Stomach smooth muscle (tissue), 2 donors: ENCODE results near the gene RPS18.
A peak's percentile ranks its signal among the peaks of the same experiment; 100 is the strongest.
"Not testable (repeated sequence)": the region's sequence is repeated elsewhere in the genome, so short reads cannot be mapped to it uniquely, and the experiment has no call there.

Experiments
- H3K27ac ChIP-seq: one replicate; pipeline ENCODE4 v1.7.0; 2013; ENCODE audit warnings: mild to moderate bottlenecking, low read length, inconsistent platforms
- H3K27me3 ChIP-seq, 2 donors: one replicate each; pipeline ENCODE4 v1.7.0; 2013; ENCODE audit warnings: low read length in 2 of 2; ENCODE audit not compliant: insufficient read depth in 2 of 2, control insufficient read depth in 1 of 2
- H3K36me3 ChIP-seq, 2 donors: one replicate each; pipeline ENCODE4 v1.7.0; 2013; ENCODE audit warnings: low read length in 2 of 2; ENCODE audit not compliant: control insufficient read depth in 2 of 2, insufficient read depth in 2 of 2
- H3K4me1 ChIP-seq: one replicate; pipeline ENCODE4 v1.7.0; 2013; ENCODE audit warnings: low read length; ENCODE audit not compliant: control insufficient read depth, insufficient read depth
- H3K4me3 ChIP-seq, 2 donors: one replicate each; pipeline ENCODE4 v1.7.0; 2013; ENCODE audit warnings: low read length in 2 of 2
- H3K9ac ChIP-seq, 2 donors: one replicate each; pipeline ENCODE4 v1.7.0; 2013; ENCODE audit warnings: low read length in 2 of 2, mild to moderate bottlenecking in 1 of 2
- H3K9me3 ChIP-seq, 2 donors: one replicate each; pipeline ENCODE4 v1.7.0; 2013; ENCODE audit warnings: low read length in 2 of 2; ENCODE audit not compliant: control insufficient read depth in 2 of 2
- donor health status: healthy.
- donor health status: Pancreatic carcinoma.

The RPS18 gene

DNA sequence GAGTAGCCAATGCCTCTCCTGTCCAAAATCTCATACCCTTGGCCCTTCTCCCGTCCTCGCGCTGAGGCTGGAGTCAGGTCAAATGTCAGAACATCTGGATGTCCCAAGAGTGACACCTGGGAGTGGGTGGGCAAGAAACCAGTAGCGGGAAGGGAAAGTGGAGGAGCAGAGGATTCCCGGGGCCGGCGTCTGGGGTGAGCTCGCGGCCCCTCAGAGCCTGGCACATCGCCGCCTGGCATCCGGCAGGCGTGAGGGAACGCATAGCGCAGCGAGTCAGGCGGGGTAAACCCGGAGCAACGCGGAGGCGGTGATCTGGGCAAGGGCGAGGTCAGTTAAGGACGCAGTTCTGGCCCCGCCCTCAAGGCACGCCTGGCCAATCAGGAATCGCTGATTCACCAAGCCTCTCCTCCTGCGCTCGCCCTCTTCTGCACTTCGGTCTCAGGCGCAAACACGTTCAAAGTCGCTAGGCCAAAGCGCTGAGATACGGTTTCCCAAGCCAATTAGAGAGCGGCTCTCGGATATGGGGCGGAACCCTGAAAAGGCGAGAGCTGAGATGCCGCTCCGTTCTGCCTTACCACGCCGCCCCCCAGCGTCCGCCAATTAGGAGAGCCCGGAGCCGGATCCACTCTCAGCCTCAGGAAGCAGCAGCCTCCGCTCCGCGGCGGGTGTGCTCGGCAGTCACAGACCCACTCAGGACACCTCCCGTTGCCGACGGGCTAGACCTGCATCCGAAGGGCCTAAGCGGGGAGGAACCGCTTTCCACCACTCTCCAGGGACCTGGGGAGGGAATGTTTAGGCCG, 22.7 kb upstream of the RPS18 start:
- no peaks in the 10 kb centered on the region for H3K9me3 ChIP-seq
- peak overlapping the region; percentile 99 for H3K9ac ChIP-seq
- peak overlapping the region; percentile 89 to 92 for H3K4me3 ChIP-seq
- peak overlapping the region; percentile 99 for H3K27ac ChIP-seq
- H3K27me3 ChIP-seq = no peaks in the 10 kb centered on the region
- H3K4me1 ChIP-seq = peaks cover 26% of the 10 kb centered on the region
- H3K36me3 ChIP-seq = peaks cover 0 to 4% of the 10 kb centered on the region in 2 donors

GRCh38 chr6:33249732-33250630, 21.9 kb upstream of the RPS18 start:
- Histone ChIP-seq H3K4me3 (peak overlapping the region; percentile 89 to 92), H3K9me3 (no peaks in the 10 kb centered on the region), H3K27me3 (no peaks in the 10 kb centered on the region), H3K27ac (peak overlapping the region; percentile 99), H3K9ac (peak overlapping the region; percentile 99), H3K36me3 (peaks cover 0 to 6% of the 10 kb centered on the region in 2 donors), H3K4me1 (peaks cover 26% of the 10 kb centered on the region)

DNA sequence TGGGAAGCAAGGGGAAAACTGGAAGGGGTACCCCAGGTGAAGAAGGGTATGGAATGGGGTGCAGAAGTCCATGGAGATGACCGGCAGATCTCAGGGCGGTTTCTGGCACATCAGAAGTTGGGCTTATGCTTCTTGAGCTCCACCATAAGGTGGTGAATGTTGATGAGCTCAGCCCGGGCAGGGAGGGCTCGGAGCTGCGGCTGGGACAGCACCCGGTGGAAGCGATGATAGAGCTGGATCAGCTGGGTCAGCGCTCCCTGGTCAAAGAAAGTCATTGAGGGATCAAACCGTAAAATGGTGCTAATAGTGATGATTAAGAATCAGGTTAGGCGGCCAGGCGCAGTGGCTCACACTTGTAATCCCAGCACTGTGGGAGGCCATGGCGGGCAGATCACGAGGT, 21.1 kb upstream of the RPS18 start:
- no peak overlapping the region for H3K9ac ChIP-seq
- no peaks in the 10 kb centered on the region for H3K27me3 ChIP-seq
- H3K4me3 ChIP-seq = no peak overlapping the region
- no peak overlapping the region for H3K27ac ChIP-seq
- H3K36me3 ChIP-seq = peaks cover 0 to 6% of the 10 kb centered on the region in 2 donors
- no peaks in the 10 kb centered on the region for H3K9me3 ChIP-seq
- H3K4me1 ChIP-seq = peaks cover 26% of the 10 kb centered on the region

- Histone ChIP-seq H3K4me1 (peaks cover 26% of the 10 kb centered on the region), H3K27me3 (no peaks in the 10 kb centered on the region), H3K27ac (no peak overlapping the region), H3K9ac (no peak overlapping the region), H3K36me3 (peaks cover 0 to 6% of the 10 kb centered on the region in 2 donors), H3K9me3 (no peaks in the 10 kb centered on the region), H3K4me3 (no peak overlapping the region)
Measured at GRCh38 chr6:33251395-33252012, 20.4 kb upstream of the RPS18 start.

DNA sequence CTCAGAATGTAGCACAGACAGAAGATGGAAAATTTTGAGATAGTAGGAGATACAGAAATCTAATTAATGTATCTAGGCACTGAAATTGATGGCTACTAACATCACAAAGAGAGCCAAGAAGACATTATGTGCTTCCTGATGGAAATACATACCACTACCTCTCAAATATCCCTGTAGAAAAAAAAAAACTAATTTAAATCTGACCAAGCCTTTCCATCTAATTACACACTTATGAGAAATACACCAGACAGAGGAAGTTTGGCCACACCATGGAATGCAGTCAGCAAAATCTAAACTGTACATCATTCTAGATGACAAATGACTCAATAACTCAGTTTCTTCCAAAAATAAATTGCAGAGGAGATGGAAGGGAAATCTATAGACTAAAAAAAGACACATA, 19.1 kb upstream of the RPS18 start:
- no peaks in the 10 kb centered on the region for H3K27me3 ChIP-seq
- no peak overlapping the region for H3K9ac ChIP-seq
- peaks cover 0 to 6% of the 10 kb centered on the region in 2 donors for H3K36me3 ChIP-seq
- H3K27ac ChIP-seq = no peak overlapping the region
- H3K9me3 ChIP-seq = no peaks in the 10 kb centered on the region
- H3K4me1 ChIP-seq = peaks cover 26% of the 10 kb centered on the region
- H3K4me3 ChIP-seq = no peak overlapping the region

DNA sequence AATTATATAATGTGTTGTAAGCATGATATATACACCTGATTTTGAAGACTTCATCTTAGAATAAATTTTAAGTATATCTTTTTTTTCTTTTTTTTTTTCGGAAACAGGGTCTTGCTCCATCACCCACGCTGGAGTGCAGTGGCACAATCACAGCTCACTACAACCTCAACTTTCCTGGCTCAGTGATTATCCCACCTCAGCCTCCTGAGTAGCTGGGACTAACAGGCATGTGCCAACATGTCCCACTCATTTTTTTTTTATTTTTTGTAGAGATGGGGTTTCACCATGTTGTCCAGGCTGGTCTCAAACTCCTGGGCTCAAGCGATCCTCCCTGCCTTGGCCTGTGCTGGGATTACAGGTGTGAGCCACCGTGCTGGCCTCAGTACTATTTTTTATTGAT, 17.3 kb upstream of the RPS18 start:
- Histone ChIP-seq H3K36me3 (peaks cover 0 to 8% of the 10 kb centered on the region in 2 donors), H3K9ac (no peak overlapping the region), H3K4me3 (no peak overlapping the region), H3K9me3 (no peaks in the 10 kb centered on the region), H3K27me3 (no peaks in the 10 kb centered on the region), H3K4me1 (peaks cover 13% of the 10 kb centered on the region), H3K27ac (no peak overlapping the region)

DNA sequence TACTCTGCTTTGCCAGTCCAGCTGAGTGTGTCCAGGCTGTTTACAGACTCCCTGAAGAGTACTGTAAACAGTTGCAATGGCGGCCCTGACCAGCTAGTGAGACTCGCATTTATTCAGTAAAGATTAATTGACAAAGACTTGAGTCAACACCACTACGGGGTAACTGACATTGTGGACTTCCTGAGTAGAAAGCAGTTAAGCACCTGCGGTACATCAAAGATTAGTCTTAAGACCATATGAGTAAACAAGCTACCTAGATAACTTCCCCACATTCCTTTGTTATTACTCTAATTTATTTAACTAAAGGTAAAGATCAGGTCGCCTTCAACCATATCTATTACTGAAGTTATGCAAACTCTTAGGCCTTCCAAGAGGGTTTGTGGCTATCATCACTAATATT, 12.8 kb upstream of the RPS18 start:
- Histone ChIP-seq H3K36me3 (peaks cover 19 to 20% of the 10 kb centered on the region in 2 donors), H3K9me3 (no peaks in the 10 kb centered on the region), H3K4me3 (no peak overlapping the region), H3K27me3 (no peaks in the 10 kb centered on the region), H3K4me1 (no peaks in the 10 kb centered on the region), H3K27ac (no peak overlapping the region), H3K9ac (no peak overlapping the region)

- not testable (repeated sequence) for H3K9ac ChIP-seq, H3K27ac ChIP-seq, H3K9me3 ChIP-seq, H3K4me1 ChIP-seq, H3K4me3 ChIP-seq, H3K27me3 ChIP-seq
- H3K36me3 ChIP-seq = peaks cover 42 to 45% of the 10 kb centered on the region in 2 donors
Measured at GRCh38 chr6:33262490-33262889, 9.4 kb upstream of the RPS18 start.

DNA sequence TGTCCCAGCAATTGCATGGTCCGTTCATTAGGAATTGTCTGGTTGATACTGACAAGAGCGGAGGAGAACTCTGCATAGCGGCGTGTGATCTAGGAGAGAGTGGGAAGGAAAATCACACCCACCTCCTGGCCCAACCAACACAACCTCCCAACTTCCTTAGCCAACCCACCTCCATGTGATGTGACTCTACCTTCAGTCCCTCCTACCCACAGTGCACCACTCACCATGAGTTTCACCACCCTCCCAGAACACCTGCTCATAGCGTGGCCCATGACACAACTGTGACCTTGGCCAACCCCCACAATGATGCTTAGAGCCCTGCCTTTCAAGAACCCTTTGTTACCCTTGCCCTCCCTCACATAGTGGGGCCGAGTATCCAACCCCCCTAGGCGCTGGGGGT, 7.9 kb upstream of the RPS18 start:
- no peak overlapping the region for H3K4me3 ChIP-seq
- no peak overlapping the region for H3K9ac ChIP-seq
- H3K36me3 ChIP-seq = peaks cover 49 to 58% of the 10 kb centered on the region in 2 donors
- no peaks in the 10 kb centered on the region for H3K9me3 ChIP-seq
- H3K27ac ChIP-seq = no peak overlapping the region
- no peaks in the 10 kb centered on the region for H3K4me1 ChIP-seq
- no peaks in the 10 kb centered on the region for H3K27me3 ChIP-seq

GRCh38 chr6:33271117-33271467, 783 bp upstream of the RPS18 start:
- H3K4me1 ChIP-seq = peaks cover 46% of the 10 kb centered on the region
- H3K9me3 ChIP-seq = no peaks in the 10 kb centered on the region
- peak overlapping the region; percentile 98 to 99 for H3K9ac ChIP-seq
- H3K27ac ChIP-seq = peak overlapping the region; percentile 98
- H3K36me3 ChIP-seq = peaks cover 35 to 57% of the 10 kb centered on the region in 2 donors
- peak overlapping the region; percentile 98 for H3K4me3 ChIP-seq
- H3K27me3 ChIP-seq = no peaks in the 10 kb centered on the region
